ENCODE measurements around the gene WFDC1.

The WFDC1 gene, protein sequence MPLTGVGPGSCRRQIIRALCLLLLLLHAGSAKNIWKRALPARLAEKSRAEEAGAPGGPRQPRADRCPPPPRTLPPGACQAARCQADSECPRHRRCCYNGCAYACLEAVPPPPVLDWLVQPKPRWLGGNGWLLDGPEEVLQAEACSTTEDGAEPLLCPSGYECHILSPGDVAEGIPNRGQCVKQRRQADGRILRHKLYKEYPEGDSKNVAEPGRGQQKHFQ

DNA sequence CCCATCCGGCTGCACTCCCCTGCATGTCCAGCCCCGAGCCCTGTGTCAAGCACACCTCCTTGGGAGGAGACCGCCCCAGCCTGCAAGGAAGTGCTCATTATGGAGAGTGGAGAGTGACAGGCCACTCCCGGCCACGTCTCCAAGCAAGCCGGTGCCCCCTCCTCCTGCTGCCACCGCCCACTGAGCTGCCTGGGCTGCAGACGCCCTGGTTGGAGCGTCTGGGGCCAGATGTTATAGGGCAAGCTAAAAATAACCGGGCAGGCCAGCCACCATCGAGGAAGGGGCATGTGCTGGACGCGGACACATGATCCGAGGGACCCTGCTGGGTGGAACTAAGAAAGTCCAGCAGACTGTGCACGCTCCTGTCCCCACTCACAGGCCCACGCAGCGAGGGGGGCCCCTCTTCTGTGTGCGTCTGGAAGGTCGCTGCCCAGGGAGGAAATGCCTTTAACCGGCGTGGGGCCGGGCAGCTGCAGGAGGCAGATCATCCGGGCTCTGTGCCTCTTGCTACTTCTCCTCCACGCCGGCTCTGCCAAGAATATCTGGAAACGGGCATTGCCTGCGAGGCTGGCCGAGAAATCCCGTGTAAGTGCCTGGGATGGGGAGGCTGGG is at the start of gene WFDC1:
Gene WFDC1 (plus strand): TSS at position 348 of the 612 bp plus-strand sequence. CDS start 94 bp downstream, at position 442.
- DNase-seq: no peak

DNA sequence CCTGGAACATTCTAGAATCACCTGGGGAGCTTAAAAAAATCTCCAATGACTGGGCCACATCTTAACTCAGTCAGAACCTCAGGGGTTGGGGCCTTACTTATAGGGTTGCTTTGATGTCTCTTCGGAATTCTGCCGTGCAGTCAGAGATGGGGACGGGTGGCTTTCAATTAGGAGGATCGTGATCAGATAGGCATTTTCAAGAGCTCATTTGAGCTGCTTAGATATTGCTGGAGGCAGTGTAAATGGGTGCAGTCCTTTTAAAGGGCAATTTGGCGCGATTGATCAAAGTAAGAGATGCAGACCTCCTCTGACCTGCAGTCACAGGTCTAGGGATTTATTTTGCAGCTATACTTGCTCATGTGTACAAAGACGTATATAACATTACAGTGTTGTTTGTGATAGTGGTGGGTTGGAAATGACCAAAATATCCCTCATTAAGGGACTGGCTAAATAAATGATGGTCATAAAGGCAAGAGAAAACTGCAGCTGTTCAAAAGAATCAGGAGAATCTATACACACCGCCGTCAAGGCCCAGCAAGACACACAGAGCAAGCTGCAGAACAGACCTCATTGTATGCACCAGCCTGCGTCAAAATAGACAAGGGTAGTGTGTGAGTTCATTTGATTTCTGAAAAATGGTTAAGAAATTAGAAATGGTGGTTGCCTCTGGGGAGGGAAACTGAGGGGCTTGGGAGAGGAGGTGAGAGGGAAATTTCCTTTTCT is 48.6 kb upstream of the WFDC1 start:
- no peak for DNase-seq

DNA sequence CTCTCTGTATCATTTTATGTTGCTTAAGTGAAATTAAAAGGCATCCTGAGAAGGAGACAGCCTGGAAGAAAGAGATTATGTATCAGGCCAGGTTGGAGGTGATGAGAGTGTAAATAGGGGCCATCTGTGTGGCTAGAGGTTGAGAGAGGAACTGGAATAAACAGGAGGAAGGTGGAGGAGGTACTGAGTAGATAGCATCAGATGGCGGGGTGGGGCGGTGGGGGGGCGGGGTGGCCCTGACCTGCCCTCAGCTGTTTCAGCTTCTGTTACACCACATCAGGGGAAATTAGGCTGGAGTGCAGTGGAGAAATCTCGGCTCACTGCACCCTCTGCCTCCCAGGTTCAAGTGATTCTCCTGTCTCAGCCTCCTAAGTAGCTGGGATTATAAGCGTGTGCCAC is 48.0 kb upstream of the WFDC1 start:
- DNase-seq: no peak

DNA sequence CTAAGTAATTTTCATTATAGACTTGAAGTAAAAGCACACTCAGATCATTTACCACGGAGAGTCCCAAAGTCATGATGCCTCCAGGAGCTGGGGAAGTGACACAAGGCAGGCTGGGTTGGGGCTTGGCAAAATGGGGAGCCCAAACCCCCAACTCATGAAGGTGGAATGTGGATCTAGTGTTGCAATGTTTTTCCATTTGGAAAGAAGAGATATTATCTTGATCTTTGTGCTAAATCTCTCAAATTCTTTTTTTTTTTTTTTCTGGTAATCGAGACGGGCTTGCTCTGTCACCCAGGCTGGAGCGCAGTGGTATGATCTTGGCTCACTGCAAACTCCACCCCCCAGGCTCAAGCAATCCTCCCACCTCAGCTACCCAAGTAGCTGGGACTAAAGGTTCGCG is 47.3 kb upstream of the WFDC1 start:
- no peak for DNase-seq

DNA sequence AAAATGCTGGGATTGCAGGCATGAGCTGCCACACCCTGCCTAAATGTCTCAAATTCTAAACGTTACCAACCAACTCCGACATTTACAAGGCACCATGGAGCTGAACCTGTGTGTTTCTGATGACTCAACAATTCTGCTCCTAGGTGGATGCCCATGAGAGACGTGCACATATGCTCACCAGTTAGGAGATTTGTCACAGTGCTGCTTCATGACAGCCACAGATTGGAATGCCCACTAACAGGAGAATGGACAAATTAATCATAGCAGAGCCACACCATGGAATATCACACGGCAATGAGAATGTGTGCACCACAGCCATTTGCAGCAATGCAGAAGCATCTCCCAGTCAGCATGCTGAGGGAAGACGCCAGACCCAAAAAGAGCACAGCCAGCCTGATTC is 46.8 kb upstream of the WFDC1 start:
- DNase-seq: no peak

DNA sequence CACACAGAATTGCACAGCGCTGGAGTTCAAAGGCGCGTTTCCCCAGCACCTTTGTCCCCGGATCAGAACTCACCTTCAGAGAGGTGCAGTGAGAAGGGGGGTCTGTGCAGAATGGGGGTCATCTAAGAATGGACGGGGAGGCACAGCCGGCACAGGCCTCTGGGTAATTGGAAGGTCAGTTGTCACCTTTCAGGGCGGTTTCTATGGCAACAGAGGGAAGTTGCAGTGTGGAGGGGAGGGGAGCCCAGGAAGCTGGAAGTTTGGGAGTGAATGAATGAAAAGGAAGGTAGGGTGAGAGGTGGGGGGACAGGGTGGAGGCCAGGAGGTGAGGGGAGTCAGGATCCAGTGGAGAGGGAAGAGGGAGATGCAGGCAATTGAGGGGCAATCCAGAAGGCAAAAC is 42.5 kb upstream of the WFDC1 start:
- DNase-seq: no peak

DNA sequence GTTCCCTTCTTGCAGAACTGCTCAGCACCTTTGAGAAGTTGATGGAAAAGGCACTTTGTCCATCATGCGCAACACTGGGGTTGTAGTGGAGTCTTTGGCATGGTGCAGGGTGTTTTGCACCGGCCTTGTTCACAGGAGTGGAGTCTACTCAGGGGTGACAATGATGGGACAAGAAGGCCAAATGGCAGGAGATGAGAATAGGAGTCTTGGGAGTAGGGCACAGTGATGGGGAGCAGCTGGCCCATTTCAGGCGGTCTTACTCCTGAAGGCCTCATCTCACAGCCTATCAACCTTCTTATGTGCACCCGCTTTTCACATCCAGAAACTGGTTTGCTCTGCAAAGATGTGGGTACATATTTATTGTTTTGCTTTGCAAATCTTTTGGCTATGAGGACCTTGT is 41.5 kb upstream of the WFDC1 start:
- no peak for DNase-seq

DNA sequence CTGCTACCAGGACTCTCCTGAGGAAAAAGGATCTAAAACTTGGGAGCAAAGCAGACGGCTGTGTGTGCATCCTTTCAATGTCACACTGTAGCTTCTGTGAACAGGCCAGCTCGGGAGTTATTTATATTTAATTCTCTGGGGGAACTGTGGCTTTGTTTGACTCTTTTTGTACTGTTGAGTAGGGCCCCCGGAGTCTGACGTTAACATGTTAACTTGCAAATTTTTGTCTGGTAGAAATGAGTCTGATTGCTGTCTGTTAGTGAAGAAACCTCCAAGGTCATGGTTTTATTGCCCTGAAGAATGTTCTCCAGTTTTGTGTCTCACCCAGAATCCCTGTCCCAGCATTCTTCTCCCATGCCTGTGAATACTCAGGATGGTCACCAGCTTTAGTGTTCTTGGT is 40.6 kb upstream of the WFDC1 start:
- no peak for DNase-seq

DNA sequence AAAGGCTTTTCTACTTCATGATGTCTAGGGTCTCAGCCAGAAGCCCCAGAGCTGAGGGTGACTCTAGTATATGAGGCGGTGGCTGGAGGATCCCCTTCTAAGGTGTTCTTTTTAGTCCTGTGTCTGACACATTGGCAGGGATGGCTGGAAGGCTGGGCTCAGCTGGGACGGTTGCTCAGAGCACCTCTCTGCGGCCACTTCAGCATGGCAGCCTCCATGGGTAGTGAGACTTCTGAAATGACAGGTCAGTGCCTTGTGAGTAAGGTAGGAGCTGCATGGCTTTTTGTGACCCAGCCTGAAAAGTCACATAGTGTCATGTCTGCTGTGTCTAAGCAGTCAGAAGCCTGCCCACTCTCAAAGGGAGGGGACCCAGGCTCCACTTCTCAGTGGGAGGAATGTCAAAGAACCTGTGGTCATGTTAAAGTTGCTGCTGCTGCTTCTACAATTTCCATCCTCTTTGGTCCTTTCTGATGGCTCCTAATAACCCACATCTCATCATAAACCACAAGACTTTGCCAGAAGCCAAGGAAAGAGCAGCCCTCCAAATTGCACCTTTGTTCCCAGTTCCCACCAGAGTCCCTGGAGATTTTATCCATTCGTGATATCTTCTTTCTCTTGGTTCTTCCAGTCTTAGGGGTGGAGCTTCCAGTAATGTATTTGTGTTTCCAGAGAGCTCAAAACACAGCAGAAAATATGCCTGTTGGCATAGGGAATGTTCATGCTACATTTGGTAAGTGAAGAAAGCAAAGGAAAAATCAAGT is 39.4 kb upstream of the WFDC1 start:
- no peak for DNase-seq

DNA sequence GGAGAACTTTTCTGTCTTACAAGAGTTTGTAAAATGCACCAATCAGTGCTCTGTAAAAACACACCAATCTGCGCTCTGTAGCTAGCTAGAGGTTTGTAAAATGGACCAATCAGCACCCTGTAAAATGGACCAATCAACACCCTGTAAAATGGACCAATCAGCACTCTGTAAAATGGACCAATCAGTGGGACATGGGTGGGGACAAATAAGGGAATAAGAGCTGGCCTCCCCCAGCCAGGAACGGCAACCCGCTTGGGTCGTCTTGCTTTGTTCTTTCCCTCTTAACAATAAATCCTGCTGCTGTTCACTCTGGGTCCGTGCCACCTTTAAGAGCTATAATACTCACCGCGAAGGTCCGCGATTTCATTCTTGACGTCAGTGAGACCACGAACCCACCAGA is 36.4 kb upstream of the WFDC1 start:
- DNase-seq: no peak

DNA sequence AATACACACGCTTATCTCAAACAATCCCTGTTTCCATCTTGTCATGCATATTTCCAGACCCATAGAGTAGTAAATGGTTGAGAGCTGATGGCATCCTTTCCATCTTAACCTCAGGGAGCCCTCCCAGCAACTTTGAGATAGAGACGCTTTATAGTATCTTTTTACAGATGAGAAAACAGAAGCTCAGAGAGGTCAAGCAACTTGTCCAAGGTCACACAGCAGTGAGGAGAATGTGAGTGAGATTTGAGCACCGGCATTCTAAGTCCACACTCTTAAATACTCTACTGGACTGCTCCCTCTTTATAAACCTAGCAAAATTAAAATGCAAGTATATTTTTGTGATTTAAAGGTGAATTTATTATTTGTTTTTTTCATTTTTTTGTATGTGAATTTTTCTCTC is 35.0 kb upstream of the WFDC1 start:
- no peak for DNase-seq

DNA sequence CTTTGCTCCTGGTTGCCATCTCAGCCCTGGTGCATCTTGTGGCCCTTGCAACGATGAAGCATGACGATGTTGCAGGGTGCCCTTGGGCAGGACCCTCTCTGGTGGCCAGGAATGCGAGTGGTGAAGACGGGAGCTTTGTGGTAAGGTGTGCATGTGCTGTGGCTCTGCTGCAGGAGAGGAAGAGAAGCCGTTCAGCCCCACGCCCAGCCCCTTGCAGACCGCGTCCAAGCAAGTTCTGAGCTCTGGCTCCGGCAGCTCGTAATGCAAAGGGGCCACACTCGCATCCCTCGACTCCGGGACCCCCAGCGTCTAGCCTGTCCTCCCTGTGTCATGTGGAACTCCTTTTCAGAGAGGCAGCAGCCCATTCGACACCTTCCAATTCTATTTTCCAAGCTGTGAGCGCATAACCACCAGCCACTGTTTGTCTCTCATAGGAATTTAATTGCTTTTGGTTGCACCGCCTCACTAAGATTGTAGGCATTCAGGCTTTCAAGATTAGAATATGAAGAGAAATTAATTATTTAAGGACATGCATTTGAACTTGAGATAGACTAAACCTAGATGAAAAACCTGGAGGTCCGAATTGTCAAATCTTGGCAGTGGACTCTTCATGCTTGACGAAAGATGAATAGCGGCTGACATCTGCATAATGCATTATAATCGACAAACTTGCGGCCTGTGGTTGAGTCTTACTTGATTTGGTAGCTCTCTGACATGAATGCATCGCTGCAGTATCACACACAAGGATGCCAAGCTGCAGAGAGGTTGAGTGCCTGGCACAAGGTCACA is 33.7 kb upstream of the WFDC1 start:
- DNase-seq: no peak

DNA sequence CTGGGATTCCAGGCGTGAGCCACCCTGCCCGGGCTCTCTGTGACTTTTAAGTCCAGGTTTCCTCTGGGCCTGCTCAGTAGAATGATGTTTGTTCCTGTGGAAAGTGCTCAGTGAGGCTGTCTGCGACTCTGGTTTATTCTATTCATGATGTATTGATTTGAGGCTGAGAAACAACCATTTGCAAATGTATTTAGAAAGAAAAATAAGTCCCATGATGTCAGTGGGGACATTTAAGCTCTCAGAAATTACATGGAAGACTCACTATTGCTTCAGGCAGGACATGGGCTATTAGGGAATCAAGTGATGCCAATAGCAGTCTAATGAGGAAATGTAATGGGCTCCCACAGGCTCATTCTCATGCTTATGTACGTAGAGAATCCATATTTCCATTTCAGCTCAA is 32.6 kb upstream of the WFDC1 start:
- no peak for DNase-seq

DNA sequence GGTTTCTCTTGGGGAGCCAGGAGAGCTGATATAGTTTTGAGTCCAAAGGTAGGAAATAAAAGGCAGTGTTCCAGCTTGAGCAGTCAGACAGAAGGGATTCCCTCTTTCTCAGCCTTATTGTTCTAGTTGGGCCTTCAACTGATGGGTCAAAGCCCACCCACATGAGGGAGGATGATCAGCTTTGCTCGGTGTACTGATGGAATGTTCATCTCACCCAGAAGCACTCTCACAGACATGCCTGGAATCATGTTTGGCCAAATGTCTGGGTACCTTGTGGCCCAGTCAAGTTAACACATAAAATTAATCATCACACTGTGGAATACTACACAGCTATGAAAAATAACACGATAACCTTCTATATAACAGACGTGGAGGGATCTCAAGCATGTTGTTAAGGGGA is 31.7 kb upstream of the WFDC1 start:
- DNase-seq: no peak

DNA sequence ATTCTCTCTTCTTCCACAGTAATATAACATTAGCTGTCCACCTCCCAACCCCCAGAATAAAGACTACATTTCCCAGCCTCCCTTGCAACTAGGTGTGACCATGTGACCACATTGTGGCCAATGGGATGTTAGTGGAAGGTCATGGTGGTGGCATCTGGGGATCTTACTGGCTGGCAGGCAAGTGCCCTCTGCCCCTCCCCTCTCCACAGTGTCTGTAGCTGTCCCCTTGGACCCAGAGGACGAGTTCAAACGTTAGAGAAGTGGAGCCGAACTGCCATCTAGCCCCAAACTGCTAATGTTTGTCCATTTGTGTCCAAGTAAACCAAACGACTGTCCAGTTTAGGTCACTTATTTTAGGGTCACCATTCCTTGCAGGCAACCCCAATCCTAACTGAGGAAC is 28.2 kb upstream of the WFDC1 start:
- DNase-seq: no peak

DNA sequence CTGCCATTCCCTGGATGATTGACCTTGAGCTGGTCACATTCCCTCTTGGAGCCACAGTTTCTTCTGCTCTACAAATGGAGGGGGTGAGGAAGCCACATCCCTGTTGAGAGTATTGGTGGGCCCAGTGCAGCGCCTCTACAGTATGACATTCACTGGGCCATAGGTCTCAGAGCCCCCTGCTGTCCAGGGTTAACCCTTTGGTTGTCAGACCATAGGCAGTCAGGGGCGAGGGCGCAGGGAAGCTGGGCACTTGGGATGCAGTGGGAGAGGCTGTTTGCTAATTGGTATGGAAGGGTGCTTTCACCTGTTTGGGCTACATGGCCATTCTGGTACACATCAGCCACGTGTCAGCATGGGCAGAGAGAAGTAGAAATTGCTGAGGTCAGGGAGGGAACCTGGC is 27.3 kb upstream of the WFDC1 start:
- DNase-seq: no peak

DNA sequence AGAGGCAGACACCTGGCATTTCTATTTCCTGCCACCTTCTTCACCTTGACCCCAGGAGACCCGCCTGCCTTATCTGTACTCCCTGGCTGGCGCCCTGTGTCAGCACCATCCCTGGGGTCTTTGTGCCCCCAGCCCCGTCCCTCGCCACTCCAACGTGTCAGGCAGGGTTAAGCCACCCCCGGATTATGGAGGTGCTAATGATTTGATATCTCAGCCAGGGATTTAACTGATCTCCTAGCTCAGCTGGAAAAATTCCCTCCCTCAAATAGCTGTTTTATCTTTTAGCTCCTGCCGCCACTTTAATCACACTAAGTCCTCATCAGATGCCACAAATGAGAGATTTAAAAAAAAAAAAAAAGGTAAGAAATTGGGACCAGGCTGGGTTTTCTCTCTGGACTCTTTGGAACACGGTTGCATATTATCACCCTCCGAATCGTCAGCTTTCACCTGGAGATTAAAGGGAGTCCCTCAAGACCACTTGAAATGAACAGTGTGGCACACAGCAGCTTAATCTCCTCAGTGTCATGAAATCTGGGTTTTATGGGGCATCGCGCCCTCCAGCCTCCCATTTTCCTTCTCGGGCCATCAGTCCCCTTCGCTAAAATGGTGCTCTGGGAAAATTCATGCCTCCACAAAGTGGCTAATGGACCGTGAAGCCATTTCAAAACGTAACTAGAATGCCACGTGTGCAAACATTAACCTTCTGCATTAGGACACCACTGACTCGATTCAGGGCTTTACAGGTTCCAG is 26.2 kb upstream of the WFDC1 start:
- DNase-seq: no peak

DNA sequence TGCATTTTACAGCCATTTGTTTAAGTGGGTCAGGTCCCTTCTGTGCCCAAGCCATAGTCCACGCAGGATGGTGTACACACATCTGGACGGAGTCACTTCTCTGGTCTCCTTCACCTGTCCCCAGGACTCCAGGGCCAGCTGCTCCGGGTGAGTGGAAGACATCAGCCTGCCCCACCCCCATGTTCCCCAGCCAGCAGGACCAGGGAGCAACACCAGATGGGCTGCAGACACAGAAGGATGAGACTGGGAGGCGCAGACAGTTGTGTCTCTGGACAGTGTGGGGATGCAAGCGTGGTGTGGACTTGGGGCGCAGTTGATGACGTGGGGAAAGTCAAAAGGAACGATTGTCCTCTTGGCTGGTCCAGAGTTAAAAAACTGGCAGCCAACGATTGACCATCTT is 24.6 kb upstream of the WFDC1 start:
- no peak for DNase-seq

DNA sequence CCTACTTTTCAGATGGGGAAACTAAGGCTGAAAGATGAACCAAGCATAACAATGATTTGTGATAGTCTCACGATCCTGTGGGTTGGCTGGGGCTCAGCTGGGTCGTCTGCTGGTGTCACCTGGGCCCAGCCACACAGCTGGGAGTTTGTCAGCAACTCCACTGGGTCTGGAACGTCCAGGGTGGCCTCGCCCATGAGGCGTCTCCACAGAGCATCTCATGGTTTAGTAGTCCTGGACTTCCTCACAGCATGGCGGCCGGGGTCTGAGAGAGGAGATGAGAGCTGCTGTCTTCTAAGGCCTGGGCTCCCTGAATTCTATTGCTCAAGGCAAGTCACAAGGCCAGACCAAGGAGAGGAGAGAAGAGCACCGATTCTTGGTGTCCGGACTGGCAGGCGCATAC is 24.1 kb upstream of the WFDC1 start:
- DNase-seq: no peak

DNA sequence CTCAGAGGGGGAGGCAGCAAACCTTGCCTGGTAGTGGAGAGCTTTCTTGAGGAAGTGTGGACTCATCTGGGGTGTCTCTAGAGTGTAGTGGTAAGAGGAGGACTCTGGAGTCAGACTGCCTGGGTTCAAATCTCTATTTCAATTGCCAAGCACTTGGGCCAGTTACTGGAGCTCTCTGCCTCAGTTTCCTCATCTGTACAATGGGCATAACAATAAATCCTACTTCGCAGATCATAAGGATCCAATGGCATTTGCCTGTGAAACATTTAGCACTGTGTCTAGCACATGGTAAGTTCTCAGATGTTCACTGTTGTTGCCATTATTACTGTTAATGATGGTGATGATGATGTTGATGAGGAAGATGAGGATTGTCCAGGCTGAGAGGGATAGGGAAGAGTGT is 23.6 kb upstream of the WFDC1 start:
- DNase-seq: no peak

DNA sequence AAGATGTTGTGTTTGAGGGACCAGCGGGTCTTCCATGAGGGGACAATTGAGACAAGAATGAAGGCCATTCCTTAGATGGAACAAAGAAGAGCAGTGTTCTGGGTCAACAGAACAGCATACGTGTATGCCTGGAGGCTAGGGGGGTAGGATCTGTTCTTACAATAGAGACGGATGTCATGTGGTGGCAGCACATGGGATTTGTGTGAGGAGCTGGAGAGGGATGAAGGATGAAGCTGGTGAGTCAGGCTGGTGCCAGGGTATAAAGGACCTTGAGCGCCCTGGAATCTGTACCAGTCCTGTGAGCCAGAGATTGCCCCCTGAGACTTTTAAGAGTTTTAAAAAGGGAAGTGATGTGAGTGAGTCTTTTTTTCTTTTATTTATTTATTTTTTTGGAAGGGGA is 22.8 kb upstream of the WFDC1 start:
- no peak for DNase-seq

DNA sequence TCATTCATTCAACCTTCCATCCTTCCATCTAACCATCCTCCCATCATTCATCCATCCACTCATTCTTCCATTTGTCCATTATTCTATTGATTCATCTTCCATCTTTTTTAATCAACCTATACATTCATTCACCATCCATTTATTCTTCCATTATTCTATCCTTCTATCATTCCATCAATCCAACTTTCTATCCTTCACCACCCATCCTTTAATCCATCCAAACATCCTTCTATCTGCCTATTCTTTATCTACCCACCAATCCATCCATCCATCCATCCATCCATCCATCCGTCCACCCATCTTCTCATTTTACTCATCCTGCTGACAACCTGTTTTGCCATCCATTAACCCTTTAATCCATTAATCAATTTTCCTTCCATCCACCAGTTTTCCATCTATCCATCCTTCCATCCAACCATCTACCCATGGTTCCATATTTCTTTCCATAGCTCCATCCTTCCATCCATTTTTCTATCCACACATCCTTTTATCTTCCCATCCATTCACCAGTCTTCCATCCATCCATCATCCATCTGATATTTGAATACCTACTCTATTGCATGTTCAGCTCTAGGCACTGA is 21.8 kb upstream of the WFDC1 start:
- no peak for DNase-seq
